Mucosa of descending colon (tissue), 3 donors: ENCODE data around the gene TWNK. TPM values are rescaled to one million over a fixed set of nuclear protein-coding genes. Genes with fewer than 3 reads are reported as not detected.

Source experiments
- ATAC-seq: fragments of 200-7000 bp; cut with Tn5 transposase; one replicate; pipeline ENCODE4 v1.9.1; 2020; ENCODE audit warnings: mild to moderate bottlenecking, moderate library complexity
- DNase-seq, 3 donors: peaks; one replicate each; pipeline ENCODE4 v3.0.0-alpha.2; 2020
- H3K36me3 ChIP-seq: fragments of 200-600 bp; one replicate; pipeline ENCODE4 v1.8.0; 2021; ENCODE audit warnings: low read depth, mild to moderate bottlenecking
- H3K4me1 ChIP-seq: fragments of 200-600 bp; one replicate; pipeline ENCODE4 v1.8.0; 2021; ENCODE audit warnings: low read depth, mild to moderate bottlenecking
- H3K4me3 ChIP-seq: fragments of 200-600 bp; one replicate; pipeline ENCODE4 v1.8.0; 2021; ENCODE audit warnings: mild to moderate bottlenecking
- H3K9me3 ChIP-seq: fragments of 200-600 bp; one replicate; pipeline ENCODE4 v1.8.0; 2021; ENCODE audit warnings: mild to moderate bottlenecking
- CTCF ChIP-seq: fragments of 200-600 bp; IDR thresholded peaks from one replicate; pipeline ENCODE4 v1.8.0; 2022; ENCODE audit warnings: antibody characterized with exemption, mild to moderate bottlenecking
- intact Hi-C, 2 donors: fragments of 100-400 bp; cut with DNase I in 1 of 2; cut with micrococcal nuclease in 1 of 2; formaldehyde crosslinking; loops; one replicate each; pipeline versions ENCODE4 v1.11.0 to v1.11.1; 2022; cut with DNase I, micrococcal nuclease
- total RNA-seq, 3 donors: library from RNA; stranded (reverse); fragmentation: NEBNext Ultra II Directional in 2 of 3; extraction: Animal tissue kit (Norgen Biotek cat#: 25700) in 2 of 3; gene quantifications; one replicate each; pipeline versions ENCODE4 v1.2.1 to v1.2.4, GENCODE V29; 2021 to 2023
- donor health status: DM: no; HTN: no; CAD: no; lungs with moderate emphysema.
- donor health status: DM: no; HTN: no; CAD: no.
- donor health status: DM: no; HTN: yes; CAD: no.

TWNK gene
- total RNA-seq, 3 donors from 2014 or later: 6.0 to 7.8 (median 7.0) TPM

- Histone ChIP-seq H3K36me3 (peaks cover 7% of the 10 kb centered on the region), H3K4me3 (no peak overlapping the region), H3K9me3 (no peaks in the 10 kb centered on the region), H3K4me1 (peaks cover under 1% of the 10 kb centered on the region)
- TF ChIP-seq CTCF: no peak
- intact Hi-C loops: no loop called here
- DNase-seq (no peak), ATAC-seq (no peak)
Observed at GRCh38 chr10:100977436-100977835, 9.9 kb upstream of the TWNK start.

- H3K4me3 ChIP-seq: no peak overlapping the region
- H3K36me3 ChIP-seq: peaks cover 7% of the 10 kb centered on the region
- H3K4me1 ChIP-seq: no peaks in the 10 kb centered on the region
- H3K9me3 ChIP-seq: no peaks in the 10 kb centered on the region
- no peak for DNase-seq
- no peak for ATAC-seq
- TF ChIP-seq CTCF: no peak
- intact Hi-C loops: no loop called here
Observed at GRCh38 chr10:100978121-100978900, 9.0 kb upstream of the TWNK start.

- no peak overlapping the region for H3K4me3 ChIP-seq
- no peaks in the 10 kb centered on the region for H3K4me1 ChIP-seq
- intact Hi-C loops: no loop called here
- no peak for TF ChIP-seq CTCF
- H3K9me3 ChIP-seq: no peaks in the 10 kb centered on the region
- peaks cover 7% of the 10 kb centered on the region for H3K36me3 ChIP-seq
- ATAC-seq (no peak), DNase-seq (no peak)
Observed at GRCh38 chr10:100978901-100979195, 8.5 kb upstream of the TWNK start.

GRCh38 chr10:100979791-100980272, 7.5 kb upstream of the TWNK start:
- intact Hi-C loops: no loop called here
- DNase-seq (no peak), ATAC-seq (no peak)

GRCh38 chr10:100980311-100980710, 7.0 kb upstream of the TWNK start:
- peaks cover 7% of the 10 kb centered on the region for H3K36me3 ChIP-seq
- DNase-seq: no peak

More at GRCh38 chr10:100979791-100980272, 7.5 kb upstream of the TWNK start:
- H3K4me1 ChIP-seq: no peaks in the 10 kb centered on the region
- H3K4me3 ChIP-seq: no peak overlapping the region
- H3K9me3 ChIP-seq: no peaks in the 10 kb centered on the region
- H3K36me3 ChIP-seq: peaks cover 7% of the 10 kb centered on the region
- TF ChIP-seq CTCF: no peak

More at GRCh38 chr10:100980311-100980710, 7.0 kb upstream of the TWNK start:
- no peak for ATAC-seq
- Histone ChIP-seq H3K4me3 (no peak overlapping the region), H3K9me3 (no peaks in the 10 kb centered on the region), H3K4me1 (no peaks in the 10 kb centered on the region)
- intact Hi-C loops: no loop called here
- no peak for TF ChIP-seq CTCF
